ENCODE data around the gene GALNTL6. TPM values are rescaled to one million over a fixed set of nuclear protein-coding genes. Genes with fewer than 3 reads are reported as not detected.

Gene GALNTL6
- total and polyA plus RNA-seq, 2 experiments from 2014 or later, result not detected

GRCh38 chr4:171876636-171877035 is 63.4 kb downstream of the GALNTL6 start:
- Histone ChIP-seq H3K36me3 (ENCODE audit: low read depth) (no peaks in the 10 kb centered on the region), H3K9ac (no peak overlapping the region), H3K4me1 (ENCODE audit: insufficient read depth) (no peaks in the 10 kb centered on the region), H2AFZ (no peak overlapping the region), H3K27ac (no peak overlapping the region), H3K9me3 (ENCODE audit: low read depth) (no peaks in the 10 kb centered on the region), H3K27me3 (replicated peaks; ENCODE audit: insufficient read depth) (no peaks in the 10 kb centered on the region), H3K9me2 (ENCODE audit: insufficient read depth) (no peaks in the 10 kb centered on the region), H3K4me3 (no peak overlapping the region), H3K4me2 (ENCODE audit: unreplicated experiment) (no peak overlapping the region), H3K79me2 (ENCODE audit: insufficient read depth) (no peaks in the 10 kb centered on the region), H3F3A (ENCODE audit: insufficient read depth) (no peaks in the 10 kb centered on the region), H4K20me1 (ENCODE audit: insufficient read depth) (no peaks in the 10 kb centered on the region)
- 9% methylated on average over 4 of the region's 4 CpGs for WGBS, 2 experiments (ENCODE audit: low coverage in 1 of 2, low lambda C conversion rate in 2 of 2, missing lambda C conversion rate in 2 of 2)
- no peak for DNase-seq
- in situ Hi-C loops (cut with MboI), result no loop called here
- no peak for TF ChIP-seq EZH2phosphoT487 (IDR thresholded peaks at IDR 0.05; ENCODE audit: insufficient read depth, low read depth)
- no peak for TF ChIP-seq EZH2 (IDR thresholded peaks at IDR 0.05; ENCODE audit: insufficient read depth, poor library complexity, severe bottlenecking)

GRCh38 chr4:171880136-171880535 is 66.9 kb downstream of the GALNTL6 start:
- H3K36me3 ChIP-seq (ENCODE audit: low read depth), result no peaks in the 10 kb centered on the region
- no peaks in the 10 kb centered on the region for H3K27me3 ChIP-seq (replicated peaks; ENCODE audit: insufficient read depth)
- H3K9me3 ChIP-seq (ENCODE audit: low read depth), result no peaks in the 10 kb centered on the region
- no peak overlapping the region for H2AFZ ChIP-seq
- no peak overlapping the region for H3K4me3 ChIP-seq
- H3K27ac ChIP-seq, result no peak overlapping the region
- peak; percentile 28 for DNase-seq
- in situ Hi-C loops (cut with MboI), result no loop called here
- no peaks in the 10 kb centered on the region for H4K20me1 ChIP-seq (ENCODE audit: insufficient read depth)
- H3K4me2 ChIP-seq (ENCODE audit: unreplicated experiment), result no peak overlapping the region
- WGBS, 2 experiments (ENCODE audit: low coverage in 1 of 2, low lambda C conversion rate in 2 of 2, missing lambda C conversion rate in 2 of 2), result 3 to 5% methylated on average over 3 of the region's 3 CpGs
- H3K9me2 ChIP-seq (ENCODE audit: insufficient read depth), result no peaks in the 10 kb centered on the region
- no peaks in the 10 kb centered on the region for H3F3A ChIP-seq (ENCODE audit: insufficient read depth)
- TF ChIP-seq EZH2 (IDR thresholded peaks at IDR 0.05; ENCODE audit: insufficient read depth, poor library complexity, severe bottlenecking) (no peak), EZH2phosphoT487 (IDR thresholded peaks at IDR 0.05; ENCODE audit: insufficient read depth, low read depth) (no peak)
- H3K4me1 ChIP-seq (ENCODE audit: insufficient read depth), result no peaks in the 10 kb centered on the region
- no peak overlapping the region for H3K9ac ChIP-seq
- H3K79me2 ChIP-seq (ENCODE audit: insufficient read depth), result no peaks in the 10 kb centered on the region

- H4K20me1 ChIP-seq (ENCODE audit: insufficient read depth), result no peaks in the 10 kb centered on the region
- H3K36me3 ChIP-seq (ENCODE audit: low read depth), result no peaks in the 10 kb centered on the region
- H3K27ac ChIP-seq, result no peak overlapping the region
- 12 to 21% methylated on average over 3 of the region's 3 CpGs for WGBS, 2 experiments (ENCODE audit: low coverage in 1 of 2, low lambda C conversion rate in 2 of 2, missing lambda C conversion rate in 2 of 2)
- no peaks in the 10 kb centered on the region for H3K79me2 ChIP-seq (ENCODE audit: insufficient read depth)
- no peaks in the 10 kb centered on the region for H3K9me3 ChIP-seq (ENCODE audit: low read depth)
- in situ Hi-C loops (cut with MboI), result no loop called here
- no peak overlapping the region for H3K9ac ChIP-seq
- no peaks in the 10 kb centered on the region for H3K9me2 ChIP-seq (ENCODE audit: insufficient read depth)
- TF ChIP-seq EZH2 (IDR thresholded peaks at IDR 0.05; ENCODE audit: insufficient read depth, poor library complexity, severe bottlenecking), result no peak
- H3K27me3 ChIP-seq (replicated peaks; ENCODE audit: insufficient read depth), result no peaks in the 10 kb centered on the region
- H2AFZ ChIP-seq, result no peak overlapping the region
- no peak overlapping the region for H3K4me3 ChIP-seq
- H3F3A ChIP-seq (ENCODE audit: insufficient read depth), result no peaks in the 10 kb centered on the region
- DNase-seq, result no peak
- H3K4me2 ChIP-seq (ENCODE audit: unreplicated experiment), result no peak overlapping the region
- no peaks in the 10 kb centered on the region for H3K4me1 ChIP-seq (ENCODE audit: insufficient read depth)
These were observed 76.5 kb downstream of the GALNTL6 start for GRCh38 chr4:171889681-171890080.

GRCh38 chr4:171891038-171891437 is 77.8 kb downstream of the GALNTL6 start:
- Histone ChIP-seq H4K20me1 (ENCODE audit: insufficient read depth) (no peaks in the 10 kb centered on the region), H3K36me3 (ENCODE audit: low read depth) (no peaks in the 10 kb centered on the region), H3K27ac (no peak overlapping the region), H3K79me2 (ENCODE audit: insufficient read depth) (no peaks in the 10 kb centered on the region), H3F3A (ENCODE audit: insufficient read depth) (no peaks in the 10 kb centered on the region), H3K27me3 (replicated peaks; ENCODE audit: insufficient read depth) (no peaks in the 10 kb centered on the region), H3K4me2 (ENCODE audit: unreplicated experiment) (no peak overlapping the region), H3K4me1 (ENCODE audit: insufficient read depth) (no peaks in the 10 kb centered on the region), H3K9ac (no peak overlapping the region), H3K9me2 (ENCODE audit: insufficient read depth) (no peaks in the 10 kb centered on the region), H2AFZ (no peak overlapping the region), H3K9me3 (ENCODE audit: low read depth) (no peaks in the 10 kb centered on the region), H3K4me3 (no peak overlapping the region)
- whole genome bisulfite sequencing, 2 experiments (ENCODE audit: low coverage in 1 of 2, low lambda C conversion rate in 2 of 2, missing lambda C conversion rate in 2 of 2), result 0% methylated on average over 2 of the region's 2 CpGs
- DNase-seq, result no peak
- TF ChIP-seq EZH2 (IDR thresholded peaks at IDR 0.05; ENCODE audit: insufficient read depth, poor library complexity, severe bottlenecking), result no peak
- in situ Hi-C loops (cut with MboI), result no loop called here

- no peaks in the 10 kb centered on the region for H3K9me3 ChIP-seq (ENCODE audit: low read depth)
- no peak overlapping the region for H2AFZ ChIP-seq
- H3K36me3 ChIP-seq (ENCODE audit: low read depth), result no peaks in the 10 kb centered on the region
- H3K4me3 ChIP-seq, result no peak overlapping the region
- H3K9ac ChIP-seq, result no peak overlapping the region
- no peaks in the 10 kb centered on the region for H3K4me1 ChIP-seq (ENCODE audit: insufficient read depth)
- H3K4me2 ChIP-seq (ENCODE audit: unreplicated experiment), result no peak overlapping the region
- in situ Hi-C loops (cut with MboI), result no loop called here
- H3K27me3 ChIP-seq (replicated peaks; ENCODE audit: insufficient read depth), result no peaks in the 10 kb centered on the region
- H3K79me2 ChIP-seq (ENCODE audit: insufficient read depth), result no peaks in the 10 kb centered on the region
- H4K20me1 ChIP-seq (ENCODE audit: insufficient read depth), result no peaks in the 10 kb centered on the region
- no peak for TF ChIP-seq EZH2phosphoT487 (IDR thresholded peaks at IDR 0.05; ENCODE audit: insufficient read depth, low read depth)
- TF ChIP-seq EZH2 (IDR thresholded peaks at IDR 0.05; ENCODE audit: insufficient read depth, poor library complexity, severe bottlenecking), result no peak
- H3K27ac ChIP-seq, result no peak overlapping the region
- WGBS, 2 experiments (ENCODE audit: low coverage in 1 of 2, low lambda C conversion rate in 2 of 2, missing lambda C conversion rate in 2 of 2), result 24 to 26% methylated on average over 3 of the region's 3 CpGs
- H3F3A ChIP-seq (ENCODE audit: insufficient read depth), result no peaks in the 10 kb centered on the region
- no peak for DNase-seq
- no peaks in the 10 kb centered on the region for H3K9me2 ChIP-seq (ENCODE audit: insufficient read depth)
These were observed 83.2 kb downstream of the GALNTL6 start for GRCh38 chr4:171896426-171896825.
